RWPE1 (cell line): ENCODE data around the gene CAND1.

Experiments used
- CTCF ChIA-PET: fragments of 350-600 bp; sonication (Branson Sonifier 250); formaldehyde crosslinking; extraction: SDS; loops from one replicate; lab custom pipeline; 2021; lab: Yijun Ruan, JAX
- POLR2A ChIA-PET: fragments of 400-600 bp; formaldehyde crosslinking; extraction: SDS; loops from one replicate; lab custom pipeline; 2020; ENCODE audit warnings: antibody characterized with exemption; ENCODE audit not compliant: low non-redundant PET; lab: Yijun Ruan, JAX
- DNase-seq: peaks from one replicate; pipeline ENCODE4 v3.0.0; 2012; ENCODE audit warnings: low spot score
- H3K27ac ChIP-seq: fragments of 450-650 bp; 2 replicates; pipeline ENCODE4 v1.5.1; 2017
- TF ChIP-seq, protein P1 (sequence below): fragments of 450-650 bp; conservative IDR thresholded peaks from 2 replicates; pipeline ENCODE4 v1.5.1; 2017; ENCODE audit warnings: low read depth, mild to moderate bottlenecking

CAND1 gene

DNA sequence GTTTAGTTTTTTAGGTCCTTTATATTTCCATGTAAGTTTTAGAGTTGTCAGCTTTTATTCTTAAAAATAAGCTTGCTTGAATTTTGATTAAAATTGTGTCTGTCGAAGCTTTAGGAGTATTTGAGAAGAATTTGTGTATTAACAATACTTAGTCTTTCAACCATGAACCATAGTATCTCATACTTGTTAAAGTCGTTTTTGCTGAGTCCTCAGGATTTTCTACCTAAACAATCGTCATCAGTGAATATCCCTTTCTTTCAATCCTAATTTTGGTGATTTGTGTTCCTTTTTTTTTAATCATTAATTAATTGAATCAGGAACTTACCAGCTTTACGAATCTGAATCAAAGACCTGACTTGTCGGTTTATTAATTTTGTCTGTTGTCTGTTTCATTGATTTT is 18.2 kb downstream of the CAND1 start:
- no peak for DNase-seq
- POLR2A ChIA-PET, result no interaction called here
- CTCF ChIA-PET, result no interaction called here
- TF ChIP-seq, protein P1, sequence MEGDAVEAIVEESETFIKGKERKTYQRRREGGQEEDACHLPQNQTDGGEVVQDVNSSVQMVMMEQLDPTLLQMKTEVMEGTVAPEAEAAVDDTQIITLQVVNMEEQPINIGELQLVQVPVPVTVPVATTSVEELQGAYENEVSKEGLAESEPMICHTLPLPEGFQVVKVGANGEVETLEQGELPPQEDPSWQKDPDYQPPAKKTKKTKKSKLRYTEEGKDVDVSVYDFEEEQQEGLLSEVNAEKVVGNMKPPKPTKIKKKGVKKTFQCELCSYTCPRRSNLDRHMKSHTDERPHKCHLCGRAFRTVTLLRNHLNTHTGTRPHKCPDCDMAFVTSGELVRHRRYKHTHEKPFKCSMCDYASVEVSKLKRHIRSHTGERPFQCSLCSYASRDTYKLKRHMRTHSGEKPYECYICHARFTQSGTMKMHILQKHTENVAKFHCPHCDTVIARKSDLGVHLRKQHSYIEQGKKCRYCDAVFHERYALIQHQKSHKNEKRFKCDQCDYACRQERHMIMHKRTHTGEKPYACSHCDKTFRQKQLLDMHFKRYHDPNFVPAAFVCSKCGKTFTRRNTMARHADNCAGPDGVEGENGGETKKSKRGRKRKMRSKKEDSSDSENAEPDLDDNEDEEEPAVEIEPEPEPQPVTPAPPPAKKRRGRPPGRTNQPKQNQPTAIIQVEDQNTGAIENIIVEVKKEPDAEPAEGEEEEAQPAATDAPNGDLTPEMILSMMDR, result no peak
- no peak overlapping the region for H3K27ac ChIP-seq

- CTCF ChIA-PET, result no interaction called here
- POLR2A ChIA-PET, result no interaction called here
- TF ChIP-seq, protein P1, result no peak
- H3K27ac ChIP-seq, result no peak overlapping the region
- DNase-seq, result no peak
Measured at GRCh38 chr12:67288561-67288960, 19.4 kb downstream of the CAND1 start.

DNA sequence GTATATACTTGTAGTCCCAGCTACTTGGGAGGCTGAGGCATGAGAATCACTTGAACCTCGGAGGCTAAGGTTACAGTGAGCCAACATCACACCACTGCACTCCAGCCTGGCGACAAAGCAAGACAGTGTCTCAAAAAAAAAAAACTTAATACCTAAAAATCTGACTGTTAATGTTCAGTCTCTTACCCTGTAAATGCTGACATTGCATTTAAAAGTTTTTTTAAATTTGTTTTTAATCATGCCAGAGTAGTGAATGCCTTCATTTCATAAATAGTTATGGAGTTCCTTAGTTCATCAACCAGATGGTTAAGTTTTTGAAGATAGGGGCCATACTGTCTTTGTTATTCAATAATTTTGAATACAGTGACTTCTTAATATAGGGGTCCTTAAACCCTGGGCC is 21.2 kb downstream of the CAND1 start:
- no peak for DNase-seq
- H3K27ac ChIP-seq, result no peak overlapping the region
- ChIA-PET CTCF (no interaction called here), POLR2A (no interaction called here)
- TF ChIP-seq, protein P1, result no peak

GRCh38 chr12:67299526-67299925 is 30.4 kb downstream of the CAND1 start:
- POLR2A ChIA-PET, result no interaction called here

GRCh38 chr12:67299926-67300325 is 30.8 kb downstream of the CAND1 start:
- ChIA-PET POLR2A (no interaction called here), CTCF (interaction anchor here (0.6 kb wide), 1 partner anchor 542 kb away, joined by 3 read pairs; no protein-coding TSS in a partner anchor)
- TF ChIP-seq, protein P1, result no peak
- no peak for DNase-seq
- H3K27ac ChIP-seq, result no peak overlapping the region

More at GRCh38 chr12:67299526-67299925, 30.4 kb downstream of the CAND1 start:
- H3K27ac ChIP-seq, result no peak overlapping the region
- CTCF ChIA-PET, result interaction anchor here (0.6 kb wide), 1 partner anchor 542 kb away, joined by 3 read pairs; no protein-coding TSS in a partner anchor
- TF ChIP-seq, protein P1, result no peak
- no peak for DNase-seq

DNA sequence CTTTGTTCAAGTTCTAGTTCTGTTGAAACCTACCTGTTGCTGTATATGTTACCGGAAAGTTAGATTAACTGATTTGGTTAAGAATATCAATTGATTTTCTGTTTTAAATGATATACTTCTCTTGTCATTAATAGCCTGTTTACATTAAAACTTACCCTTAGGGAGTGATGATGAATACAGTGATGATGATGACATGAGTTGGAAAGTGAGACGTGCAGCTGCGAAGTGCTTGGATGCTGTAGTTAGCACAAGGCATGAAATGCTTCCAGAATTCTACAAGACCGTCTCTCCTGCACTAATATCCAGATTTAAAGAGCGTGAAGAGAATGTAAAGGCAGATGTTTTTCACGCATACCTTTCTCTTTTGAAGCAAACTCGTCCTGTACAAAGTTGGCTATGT is 33.0 kb downstream of the CAND1 start:
- ChIA-PET CTCF (no interaction called here), POLR2A (no interaction called here)
- TF ChIP-seq, protein P1, result no peak
- no peak overlapping the region for H3K27ac ChIP-seq
- no peak for DNase-seq
